Posterior vena cava (tissue), 2 donors: ENCODE measurements around the gene CETP. TPM values are rescaled to one million over a fixed set of nuclear protein-coding genes. Genes with fewer than 3 reads are reported as not detected.
"Not testable (repeated sequence)": the region's sequence is repeated elsewhere in the genome, so short reads cannot be mapped to it uniquely, and the experiment has no call there.

Source experiments
- DNase-seq: peaks from one replicate; pipeline ENCODE4 v3.0.0-alpha.2; 2020; ENCODE audit warnings: low spot score
- intact Hi-C, 2 donors: fragments of 100-400 bp; cut with DNase I; formaldehyde crosslinking; loops; one replicate each; pipeline versions ENCODE4 v1.14.1 to v1.14.2; 2022 to 2023
- total RNA-seq, 2 donors: library from RNA; stranded (reverse); fragmentation: NEBNext Ultra II Directional; extraction: Animal tissue kit (Norgen Biotek cat#: 25700); gene quantifications; one replicate each; pipeline ENCODE4 v1.2.1, GENCODE V29; 2021
- donor health status: DM: yes; HTN: yes; CAD: no.
- donor health status: DM: yes; HTN: yes; CAD: no.

Gene CETP
- total RNA-seq, 2 donors from 2014 or later: 0.60 TPM; not detected in 1

DNA sequence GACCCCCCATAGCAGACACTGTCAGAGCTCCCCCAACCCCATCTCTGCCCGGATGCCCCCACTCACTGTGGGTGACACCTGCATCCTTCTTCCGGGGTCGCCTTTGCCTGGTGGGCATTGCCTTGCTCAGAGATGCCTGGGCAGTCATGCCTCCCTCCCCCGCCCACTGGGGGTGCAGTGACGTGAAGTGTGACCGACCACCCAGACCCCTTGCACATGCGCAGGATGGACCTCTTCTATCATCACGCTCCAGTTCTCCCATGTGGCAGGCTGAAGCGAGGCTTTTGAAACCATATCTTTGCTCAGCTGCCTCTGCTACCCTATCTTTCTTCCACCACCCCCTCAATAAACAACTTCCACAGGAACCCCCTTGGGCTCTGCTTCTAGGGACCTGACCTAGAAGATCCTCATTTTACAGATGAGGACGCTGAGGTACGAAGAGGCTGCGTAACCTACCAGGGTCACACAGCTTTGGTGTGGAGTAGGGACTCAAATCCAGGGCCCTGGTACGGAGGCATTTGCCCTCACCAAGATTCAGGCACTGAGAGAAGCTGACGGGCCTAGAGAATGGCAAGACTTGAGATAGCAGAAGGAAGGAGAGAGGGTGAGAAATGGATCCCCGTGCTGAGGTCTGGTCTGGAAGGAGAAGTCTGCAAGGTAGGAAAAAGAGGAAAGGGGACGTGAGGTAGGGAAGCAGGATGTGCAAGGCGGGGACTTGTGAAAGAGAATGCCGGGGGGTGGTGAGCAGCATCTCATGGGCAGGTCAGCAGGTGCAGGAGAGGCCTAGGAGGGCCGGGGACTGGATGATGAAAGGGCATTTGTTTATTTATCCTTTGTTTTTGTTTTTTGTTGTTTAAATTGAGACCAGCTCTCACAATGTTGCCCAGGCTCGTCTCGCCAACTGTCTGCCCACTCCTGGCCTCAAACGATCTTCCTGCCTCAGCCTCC lies 42.0 kb downstream of the CETP start:
- intact Hi-C loops: no loop called here
- peak; percentile 47 for DNase-seq

DNA sequence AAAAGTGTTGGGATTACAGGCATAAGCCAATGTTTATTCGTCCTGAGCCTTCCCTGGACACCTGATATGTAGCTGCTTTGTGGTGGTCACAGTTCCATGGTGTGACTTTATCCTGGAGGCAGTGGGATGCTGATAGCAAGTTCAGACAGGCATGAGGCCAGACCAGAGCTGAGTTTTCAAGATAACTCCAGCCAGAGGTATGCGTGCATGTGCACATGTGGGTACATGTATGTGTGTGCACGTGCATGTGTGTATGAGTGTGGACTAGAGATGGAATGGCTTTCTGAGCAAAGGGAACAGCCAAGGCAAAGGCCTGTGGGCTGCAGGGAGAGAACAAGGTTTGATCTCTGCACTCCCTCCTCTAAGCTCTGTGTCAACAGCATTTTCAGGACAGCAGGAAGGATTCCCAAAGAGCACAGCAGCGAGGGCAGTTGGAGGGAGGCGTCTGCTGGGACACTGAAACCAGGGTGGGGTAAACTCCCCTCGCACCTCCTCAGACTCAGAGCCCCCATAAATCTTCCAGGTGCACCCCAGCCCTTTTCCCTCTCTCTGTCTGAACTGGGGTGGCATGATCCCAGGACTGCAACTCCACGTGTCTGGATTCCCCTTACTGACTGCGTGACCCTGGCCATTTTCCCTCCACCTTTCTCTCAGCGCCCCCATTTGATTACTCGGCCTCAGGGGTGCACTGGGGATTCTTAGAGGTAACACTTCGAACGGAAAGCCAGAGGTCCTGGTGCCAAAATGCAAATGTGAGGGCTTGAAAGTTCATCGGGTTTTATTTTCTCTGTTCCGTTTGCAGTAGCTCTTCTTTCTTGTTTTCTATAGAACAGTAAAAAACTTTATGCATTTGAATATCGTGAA lies 42.9 kb downstream of the CETP start:
- DNase-seq: peak; percentile 17
- intact Hi-C loops: no loop called here

GRCh38 chr16:57005597-57005996 lies 43.8 kb downstream of the CETP start:
- peak; percentile 12 for DNase-seq
- intact Hi-C loops: not testable (repeated sequence)

DNA sequence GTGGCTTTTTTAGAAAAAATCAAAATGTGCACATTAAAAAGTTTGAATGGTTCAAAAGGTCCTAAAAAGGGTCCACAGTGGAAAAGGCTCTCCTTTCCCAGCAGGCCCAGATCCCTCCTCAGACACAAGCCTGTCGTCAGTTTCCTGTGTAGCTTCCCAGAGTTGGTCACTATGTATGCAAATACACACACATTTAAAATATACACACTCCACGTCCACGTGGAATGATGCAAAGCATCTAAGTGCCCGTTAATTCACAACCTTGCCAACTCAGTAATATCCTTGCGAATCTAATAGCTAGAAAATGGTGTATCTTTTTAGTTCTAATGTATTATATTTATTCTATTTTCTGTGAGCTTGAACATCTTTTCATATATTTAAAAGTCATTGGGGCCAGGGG lies 45.3 kb downstream of the CETP start:
- DNase-seq: no peak
- intact Hi-C loops: no loop called here

- DNase-seq: no peak
- intact Hi-C loops: no loop called here
Observed at GRCh38 chr16:57007530-57007929, 45.8 kb downstream of the CETP start.

- intact Hi-C loops: no loop called here
- DNase-seq: no peak
Observed at GRCh38 chr16:57008440-57008839, 46.7 kb downstream of the CETP start.

DNA sequence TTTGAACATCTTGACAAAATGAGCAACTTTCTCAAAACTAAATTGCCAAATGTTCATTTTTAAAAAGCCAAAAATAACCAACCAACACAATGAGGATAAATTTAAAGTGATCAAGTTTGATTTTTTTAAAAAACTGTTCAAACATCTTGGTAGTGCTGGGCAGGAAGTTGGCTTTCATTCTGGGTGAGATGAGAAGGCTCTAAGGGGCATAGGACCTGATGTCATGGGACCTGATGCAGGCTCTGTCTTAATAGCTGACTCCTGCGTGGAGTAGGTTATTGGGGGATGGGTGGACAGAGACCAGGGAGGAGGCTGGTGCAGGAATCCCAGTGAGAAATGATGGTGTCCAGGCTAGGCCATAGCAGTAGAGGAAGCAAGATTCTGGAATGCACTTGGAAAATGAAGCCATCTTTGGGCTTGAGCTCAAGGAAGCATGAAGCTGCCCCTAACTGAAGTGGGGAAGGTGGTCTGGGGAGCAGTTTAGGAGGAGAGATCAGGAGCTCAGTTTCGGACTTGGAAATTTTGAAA lies 48.0 kb downstream of the CETP start:
- peak; percentile 6 for DNase-seq
- intact Hi-C loops: no loop called here

GRCh38 chr16:57012353-57012752 lies 50.6 kb downstream of the CETP start:
- intact Hi-C loops: no loop called here
- peak; percentile 11 for DNase-seq

GRCh38 chr16:57013229-57013628 lies 51.5 kb downstream of the CETP start:
- no peak for DNase-seq
- intact Hi-C loops: no loop called here

GRCh38 chr16:57013902-57014301 lies 52.2 kb downstream of the CETP start:
- DNase-seq: peak; percentile 20
- intact Hi-C loops: no loop called here

GRCh38 chr16:57016301-57016700 lies 54.6 kb downstream of the CETP start:
- intact Hi-C loops: no loop called here
- no peak for DNase-seq

GRCh38 chr16:57016831-57017230 lies 55.1 kb downstream of the CETP start:
- intact Hi-C loops: no loop called here
- DNase-seq: peak; percentile 59

- intact Hi-C loops: no loop called here
- DNase-seq: no peak
Observed at GRCh38 chr16:57017251-57017650, 55.5 kb downstream of the CETP start.

GRCh38 chr16:57019746-57020145 lies 58.0 kb downstream of the CETP start:
- intact Hi-C loops: no loop called here
- no peak for DNase-seq

DNA sequence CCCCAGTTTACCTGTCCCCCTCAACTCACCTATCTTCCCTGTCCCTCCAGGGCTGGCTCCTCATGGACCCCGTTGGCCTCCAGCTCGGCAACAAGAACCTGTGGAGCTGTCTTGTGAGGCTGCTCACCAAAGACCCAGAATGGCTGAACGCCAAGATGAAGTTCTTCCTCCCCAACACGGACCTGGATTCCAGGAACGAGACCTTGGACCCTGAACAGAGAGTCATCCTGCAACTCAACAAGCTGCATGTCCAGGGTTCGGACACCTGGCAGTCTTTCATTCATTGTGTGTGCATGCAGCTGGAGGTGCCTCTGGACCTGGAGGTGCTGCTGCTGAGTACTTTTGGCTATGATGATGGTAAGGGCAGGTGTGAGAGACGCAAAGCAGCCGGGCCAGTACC lies 58.9 kb downstream of the CETP start:
- peak; percentile 26 for DNase-seq
- intact Hi-C loops: no loop called here

DNA sequence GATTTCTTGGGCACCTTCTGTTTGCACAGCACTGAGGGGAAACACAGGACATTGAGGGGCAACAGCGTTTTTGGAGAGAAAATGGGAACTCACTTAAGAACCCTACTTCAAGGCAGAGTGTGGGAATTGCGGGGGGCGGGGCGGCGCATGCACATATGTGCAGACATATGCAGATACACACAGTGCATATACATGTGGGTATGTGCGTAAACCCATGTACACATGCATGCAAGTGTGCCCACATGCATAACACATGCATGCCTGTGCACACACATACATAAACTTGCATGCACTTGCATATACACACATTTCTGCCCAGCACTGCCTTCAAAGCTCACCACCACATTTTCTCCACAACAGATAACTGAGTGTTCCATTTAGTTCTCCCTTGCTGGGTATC lies 60.0 kb downstream of the CETP start:
- intact Hi-C loops: no loop called here
- peak; percentile 46 for DNase-seq

- intact Hi-C loops: no loop called here
- peak; percentile 12 for DNase-seq
Observed at GRCh38 chr16:57022445-57022844, 60.7 kb downstream of the CETP start.

DNA sequence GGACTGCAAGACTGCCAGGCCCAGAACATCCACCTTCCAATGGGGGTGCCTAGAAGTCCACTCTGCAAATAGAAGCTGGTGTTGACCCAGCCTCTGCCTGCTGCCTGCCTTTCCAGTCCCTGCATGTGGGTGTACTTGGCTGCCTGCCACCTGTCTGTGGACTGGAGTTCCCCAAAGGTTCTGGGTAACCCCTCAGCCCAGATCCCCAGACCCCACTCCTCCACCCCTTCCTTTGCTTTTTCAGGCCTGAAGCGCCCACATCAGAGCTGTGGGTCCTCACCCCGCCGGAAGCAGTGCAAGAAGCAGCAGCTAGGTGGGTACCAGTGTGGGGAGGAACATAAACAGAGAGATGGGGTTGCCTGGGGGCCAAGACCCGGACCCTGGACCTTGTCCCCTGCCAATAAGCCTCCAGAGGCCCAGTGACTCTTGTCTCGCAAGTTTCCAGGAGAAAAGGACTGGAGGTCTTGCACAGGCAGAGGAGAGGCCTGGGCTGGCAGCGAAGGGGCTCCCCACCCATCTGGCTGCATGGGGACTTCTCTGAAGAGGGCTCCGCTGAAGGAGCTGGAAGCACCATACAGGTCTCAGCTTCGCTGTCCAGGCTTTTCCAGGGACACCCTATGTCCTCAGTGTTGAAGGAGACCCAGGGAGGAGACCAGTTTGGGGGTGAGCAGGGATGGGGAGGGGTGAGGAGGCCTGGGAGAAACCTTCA lies 61.9 kb downstream of the CETP start:
- intact Hi-C loops: no loop called here
- DNase-seq: peak; percentile 70

DNA sequence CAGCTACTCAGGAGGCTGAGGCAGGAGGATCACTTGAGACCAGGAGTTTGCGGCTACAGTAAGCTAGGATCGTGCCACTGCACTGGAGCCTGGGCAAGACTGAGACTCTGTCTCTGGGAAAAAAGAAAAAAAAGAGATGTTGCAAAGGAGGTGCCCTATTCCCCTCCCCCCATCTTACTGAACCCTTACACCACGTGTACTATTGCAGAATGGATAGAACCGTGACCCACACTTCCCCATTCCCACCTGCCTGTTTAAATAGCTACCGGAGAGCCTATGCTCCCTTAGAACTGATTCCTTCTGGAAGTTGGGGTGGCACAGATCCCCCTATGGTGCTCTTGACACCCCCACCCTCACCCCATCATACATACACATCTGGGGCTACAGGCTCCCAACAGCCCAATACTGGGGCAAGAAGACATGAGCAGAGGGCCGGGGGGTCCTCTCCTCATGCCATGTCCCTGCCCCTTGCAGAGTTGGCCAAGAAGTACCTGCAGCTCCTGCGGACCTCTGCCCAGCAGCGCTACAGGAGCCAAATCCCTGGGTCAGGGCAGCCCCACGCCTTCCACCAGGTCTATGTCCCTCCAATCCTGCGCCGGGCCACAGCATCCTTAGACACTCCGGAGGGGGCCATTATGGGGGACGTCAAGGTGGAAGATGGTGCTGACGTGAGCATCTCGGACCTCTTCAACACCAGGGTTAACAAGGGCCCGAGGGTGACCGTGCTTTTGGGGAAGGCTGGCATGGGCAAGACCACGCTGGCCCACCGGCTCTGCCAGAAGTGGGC lies 63.3 kb downstream of the CETP start:
- intact Hi-C loops: no loop called here
- DNase-seq: peak; percentile 74
